HL-60 (cell line): ENCODE data around the gene SSNA1.

Source experiments
- GABPA ChIP-seq: IDR thresholded peaks from 2 replicates; pipeline ENCODE4 v1.6.1; 2012; ENCODE audit warnings: low read depth
- POLR2AphosphoS5 ChIP-seq: IDR thresholded peaks from 2 replicates; pipeline ENCODE4 v1.6.1; 2012; ENCODE audit warnings: low read depth
- SPI1 ChIP-seq: IDR thresholded peaks from 2 replicates; pipeline ENCODE4 v1.6.1; 2012; ENCODE audit warnings: low read depth, mild to moderate bottlenecking, borderline replicate concordance
- TF ChIP-seq, protein P1 (sequence below): IDR thresholded peaks from one replicate; pipeline ENCODE4 v1.5.1; 2011; ENCODE audit warnings: low read length, control low read depth, inconsistent platforms; ENCODE audit not compliant: insufficient read depth
- TF ChIP-seq, protein P2 (sequence below): IDR thresholded peaks from 2 replicates; pipeline ENCODE4 v1.6.1; 2012; ENCODE audit warnings: low read depth; ENCODE audit not compliant: insufficient replicate concordance

- TF ChIP-seq, protein P1, sequence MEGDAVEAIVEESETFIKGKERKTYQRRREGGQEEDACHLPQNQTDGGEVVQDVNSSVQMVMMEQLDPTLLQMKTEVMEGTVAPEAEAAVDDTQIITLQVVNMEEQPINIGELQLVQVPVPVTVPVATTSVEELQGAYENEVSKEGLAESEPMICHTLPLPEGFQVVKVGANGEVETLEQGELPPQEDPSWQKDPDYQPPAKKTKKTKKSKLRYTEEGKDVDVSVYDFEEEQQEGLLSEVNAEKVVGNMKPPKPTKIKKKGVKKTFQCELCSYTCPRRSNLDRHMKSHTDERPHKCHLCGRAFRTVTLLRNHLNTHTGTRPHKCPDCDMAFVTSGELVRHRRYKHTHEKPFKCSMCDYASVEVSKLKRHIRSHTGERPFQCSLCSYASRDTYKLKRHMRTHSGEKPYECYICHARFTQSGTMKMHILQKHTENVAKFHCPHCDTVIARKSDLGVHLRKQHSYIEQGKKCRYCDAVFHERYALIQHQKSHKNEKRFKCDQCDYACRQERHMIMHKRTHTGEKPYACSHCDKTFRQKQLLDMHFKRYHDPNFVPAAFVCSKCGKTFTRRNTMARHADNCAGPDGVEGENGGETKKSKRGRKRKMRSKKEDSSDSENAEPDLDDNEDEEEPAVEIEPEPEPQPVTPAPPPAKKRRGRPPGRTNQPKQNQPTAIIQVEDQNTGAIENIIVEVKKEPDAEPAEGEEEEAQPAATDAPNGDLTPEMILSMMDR: no peak
- TF ChIP-seq, protein P2, sequence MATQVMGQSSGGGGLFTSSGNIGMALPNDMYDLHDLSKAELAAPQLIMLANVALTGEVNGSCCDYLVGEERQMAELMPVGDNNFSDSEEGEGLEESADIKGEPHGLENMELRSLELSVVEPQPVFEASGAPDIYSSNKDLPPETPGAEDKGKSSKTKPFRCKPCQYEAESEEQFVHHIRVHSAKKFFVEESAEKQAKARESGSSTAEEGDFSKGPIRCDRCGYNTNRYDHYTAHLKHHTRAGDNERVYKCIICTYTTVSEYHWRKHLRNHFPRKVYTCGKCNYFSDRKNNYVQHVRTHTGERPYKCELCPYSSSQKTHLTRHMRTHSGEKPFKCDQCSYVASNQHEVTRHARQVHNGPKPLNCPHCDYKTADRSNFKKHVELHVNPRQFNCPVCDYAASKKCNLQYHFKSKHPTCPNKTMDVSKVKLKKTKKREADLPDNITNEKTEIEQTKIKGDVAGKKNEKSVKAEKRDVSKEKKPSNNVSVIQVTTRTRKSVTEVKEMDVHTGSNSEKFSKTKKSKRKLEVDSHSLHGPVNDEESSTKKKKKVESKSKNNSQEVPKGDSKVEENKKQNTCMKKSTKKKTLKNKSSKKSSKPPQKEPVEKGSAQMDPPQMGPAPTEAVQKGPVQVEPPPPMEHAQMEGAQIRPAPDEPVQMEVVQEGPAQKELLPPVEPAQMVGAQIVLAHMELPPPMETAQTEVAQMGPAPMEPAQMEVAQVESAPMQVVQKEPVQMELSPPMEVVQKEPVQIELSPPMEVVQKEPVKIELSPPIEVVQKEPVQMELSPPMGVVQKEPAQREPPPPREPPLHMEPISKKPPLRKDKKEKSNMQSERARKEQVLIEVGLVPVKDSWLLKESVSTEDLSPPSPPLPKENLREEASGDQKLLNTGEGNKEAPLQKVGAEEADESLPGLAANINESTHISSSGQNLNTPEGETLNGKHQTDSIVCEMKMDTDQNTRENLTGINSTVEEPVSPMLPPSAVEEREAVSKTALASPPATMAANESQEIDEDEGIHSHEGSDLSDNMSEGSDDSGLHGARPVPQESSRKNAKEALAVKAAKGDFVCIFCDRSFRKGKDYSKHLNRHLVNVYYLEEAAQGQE: no peak
- TF ChIP-seq POLR2AphosphoS5 (no peak), GABPA (no peak), SPI1 (no peak)
These were observed 3.4 kb downstream of the SSNA1 start for GRCh38 chr9:137191691-137192447.
